Upper lobe of right lung (tissue), 1 donor: ENCODE data around the gene RHOH. TPM values are rescaled to one million over a fixed set of nuclear protein-coding genes. Genes with fewer than 3 reads are reported as not detected.

Experiments
- ATAC-seq: fragments of 200-7000 bp; cut with Tn5 transposase; one replicate; pipeline ENCODE4 v1.9.1; 2020; ENCODE audit warnings: mild to moderate bottlenecking, moderate library complexity
- DNase-seq: peaks from one replicate; pipeline ENCODE4 v3.0.0-alpha.2; 2020
- H3K27ac ChIP-seq: fragments of 200-600 bp; one replicate; pipeline ENCODE4 v1.8.0; 2022
- H3K27me3 ChIP-seq: fragments of 200-600 bp; one replicate; pipeline ENCODE4 v1.8.0; 2022; ENCODE audit warnings: mild to moderate bottlenecking
- H3K36me3 ChIP-seq: fragments of 200-600 bp; one replicate; pipeline ENCODE4 v1.8.0; 2022
- H3K4me1 ChIP-seq: fragments of 200-600 bp; one replicate; pipeline ENCODE4 v1.8.0; 2022
- H3K4me3 ChIP-seq: fragments of 200-600 bp; one replicate; pipeline ENCODE4 v1.8.0; 2022; ENCODE audit warnings: mild to moderate bottlenecking
- H3K9me3 ChIP-seq: fragments of 200-600 bp; one replicate; pipeline ENCODE4 v1.8.0; 2022
- CTCF ChIP-seq: fragments of 200-600 bp; IDR thresholded peaks from one replicate; pipeline ENCODE4 v1.8.0; 2022; ENCODE audit warnings: antibody characterized with exemption
- intact Hi-C: fragments of 100-400 bp; cut with DNase I; formaldehyde crosslinking; loops from one replicate; pipeline ENCODE4 v1.11.0; 2022
- total RNA-seq: library from RNA; stranded (reverse); fragmentation: NEBNext Ultra II Directional; extraction: Animal tissue kit (Norgen Biotek cat#: 25700); gene quantifications from one replicate; pipeline ENCODE4 v1.2.1, GENCODE V29; 2021
- donor health status: DM: no; HTN: yes; CAD: no; lungs with severe emphysema.

RHOH gene
- total RNA-seq, 1 donor from 2014 or later = 8.8 TPM

GRCh38 chr4:40211224-40212185 is 14.7 kb downstream of the RHOH start:
- Histone ChIP-seq H3K36me3 (no peaks in the 10 kb centered on the region), H3K4me3 (no peak overlapping the region), H3K27me3 (no peaks in the 10 kb centered on the region), H3K9me3 (no peaks in the 10 kb centered on the region), H3K4me1 (no peaks in the 10 kb centered on the region), H3K27ac (no peak overlapping the region)
- intact Hi-C loops = no loop called here
- DNase-seq (no peak), ATAC-seq (no peak)
- TF ChIP-seq CTCF = no peak

- Histone ChIP-seq H3K36me3 (no peaks in the 10 kb centered on the region), H3K9me3 (no peaks in the 10 kb centered on the region), H3K27ac (no peak overlapping the region), H3K4me3 (no peak overlapping the region), H3K27me3 (no peaks in the 10 kb centered on the region), H3K4me1 (no peaks in the 10 kb centered on the region)
- intact Hi-C loops = no loop called here
- DNase-seq (no peak), ATAC-seq (no peak)
- no peak for TF ChIP-seq CTCF
Measured at GRCh38 chr4:40212674-40213527, 16.1 kb downstream of the RHOH start.

- H3K27ac ChIP-seq = no peak overlapping the region
- ATAC-seq = no peak
- no peak overlapping the region for H3K4me3 ChIP-seq
- no peaks in the 10 kb centered on the region for H3K9me3 ChIP-seq
- no peaks in the 10 kb centered on the region for H3K36me3 ChIP-seq
- intact Hi-C loops = no loop called here
- DNase-seq = no peak
- TF ChIP-seq CTCF = no peak
- no peaks in the 10 kb centered on the region for H3K4me1 ChIP-seq
- H3K27me3 ChIP-seq = no peaks in the 10 kb centered on the region
Measured at GRCh38 chr4:40214038-40214437, 17.2 kb downstream of the RHOH start.

GRCh38 chr4:40214661-40215418 is 18.0 kb downstream of the RHOH start:
- DNase-seq (no peak), ATAC-seq (no peak)
- Histone ChIP-seq H3K27me3 (no peaks in the 10 kb centered on the region), H3K4me1 (no peaks in the 10 kb centered on the region), H3K27ac (no peak overlapping the region), H3K9me3 (no peaks in the 10 kb centered on the region), H3K36me3 (no peaks in the 10 kb centered on the region), H3K4me3 (no peak overlapping the region)
- TF ChIP-seq CTCF = no peak
- intact Hi-C loops = no loop called here

- H3K4me1 ChIP-seq = no peaks in the 10 kb centered on the region
- no peak overlapping the region for H3K27ac ChIP-seq
- H3K27me3 ChIP-seq = no peaks in the 10 kb centered on the region
- H3K36me3 ChIP-seq = no peaks in the 10 kb centered on the region
- TF ChIP-seq CTCF = no peak
- DNase-seq (no peak), ATAC-seq (no peak)
- no peaks in the 10 kb centered on the region for H3K9me3 ChIP-seq
- intact Hi-C loops = no loop called here
- no peak overlapping the region for H3K4me3 ChIP-seq
Measured at GRCh38 chr4:40216622-40217366, 20.0 kb downstream of the RHOH start.
